PC-9 (cell line): ENCODE measurements around the gene CEACAM20. TPM values are rescaled to one million over a fixed set of nuclear protein-coding genes. Genes with fewer than 3 reads are reported as not detected.

Experiments used
- Bru-seq: library from RNA; stranded (reverse); fragments of 400-500 nt; gene quantifications from one replicate; lab custom pipeline; 2021; lab: Mats Ljungman, UMichigan
- BruChase-seq, 2 experiments: library from RNA; stranded (reverse); fragments of 400-500 nt; gene quantifications; one replicate each; lab custom pipeline; 2021; lab: Mats Ljungman, UMichigan
- BruUV-seq: library from RNA; stranded (reverse); fragments of 400-500 nt; replicated peaks from 2 replicates; lab custom pipeline; 2021; lab: Mats Ljungman, UMichigan
- CTCF ChIA-PET: fragments of 300-600 bp; sonication (Branson Sonifier 250); formaldehyde crosslinking; loops from one replicate; lab custom pipeline; 2022; ENCODE audit warnings: antibody characterized with exemption; lab: Charles Lee
- POLR2A ChIA-PET: fragments of 300-600 bp; sonication (Branson Sonifier 250); formaldehyde crosslinking; loops from one replicate; lab custom pipeline; 2022; ENCODE audit warnings: antibody characterized with exemption; ENCODE audit not compliant: unreplicated experiment; lab: Charles Lee
- DNase-seq, 2 experiments: peaks; one replicate each; pipeline versions ENCODE4 v3.0.0 to v3.0.0-alpha.2; 2015 to 2022; ENCODE audit warnings: mixed read lengths in 1 of 2
- H2AFZ ChIP-seq: fragments of 200-600 bp; sonication (generic); 2 replicates; pipeline ENCODE4 v1.8.1; 2017; ENCODE audit warnings: antibody characterized with exemption
- H3F3A ChIP-seq: fragments of 200-600 bp; sonication (generic); 2 replicates; pipeline ENCODE4 v1.8.1; 2017; ENCODE audit warnings: antibody characterized with exemption, mild to moderate bottlenecking, low read depth; ENCODE audit not compliant: insufficient read depth
- H3K27ac ChIP-seq: fragments of 200-600 bp; sonication (generic); 2 replicates; pipeline ENCODE4 v1.6.1; 2016; ENCODE audit warnings: mixed run types
- H3K27me3 ChIP-seq: fragments of 200-600 bp; sonication (generic); 2 replicates; pipeline ENCODE4 v1.6.1; 2016; ENCODE audit warnings: low read depth, mixed run types; ENCODE audit not compliant: insufficient read depth
- H3K36me3 ChIP-seq: fragments of 200-600 bp; sonication (generic); 2 replicates; pipeline ENCODE4 v1.6.1; 2016; ENCODE audit warnings: low read depth, mixed run types
- H3K4me1 ChIP-seq: fragments of 200-600 bp; sonication (generic); replicated peaks from 2 replicates; pipeline ENCODE4 v1.6.1; 2016; ENCODE audit warnings: mixed run types; ENCODE audit not compliant: insufficient read depth
- H3K4me2 ChIP-seq: fragments of 200-600 bp; sonication (generic); 2 replicates; pipeline ENCODE4 v1.6.1; 2017; ENCODE audit warnings: mixed run types
- H3K4me3 ChIP-seq: fragments of 200-600 bp; sonication (generic); 2 replicates; pipeline ENCODE4 v1.6.1; 2016; ENCODE audit warnings: mixed run types
- H3K79me2 ChIP-seq: fragments of 200-600 bp; sonication (generic); 2 replicates; pipeline ENCODE4 v1.6.1; 2017; ENCODE audit warnings: low read depth, mixed run types
- H3K9me2 ChIP-seq: fragments of 200-600 bp; sonication (generic); 2 replicates; pipeline ENCODE4 v1.8.1; 2017; ENCODE audit warnings: mild to moderate bottlenecking; ENCODE audit not compliant: insufficient read depth
- H3K9me3 ChIP-seq: fragments of 200-600 bp; sonication (generic); 2 replicates; pipeline ENCODE4 v1.8.1; 2016; ENCODE audit warnings: low read depth; ENCODE audit not compliant: insufficient read depth
- H4K20me1 ChIP-seq: fragments of 200-600 bp; sonication (generic); 2 replicates; pipeline ENCODE4 v1.8.1; 2017; ENCODE audit not compliant: insufficient read depth
- EZH2 ChIP-seq: fragments of 200-600 bp; sonication (generic); IDR thresholded peaks from 2 replicates; pipeline ENCODE4 v1.8.0; 2017; ENCODE audit warnings: antibody characterized with exemption, low read depth
- intact Hi-C: fragments of 100-400 bp; cut with micrococcal nuclease; formaldehyde crosslinking; loops from one replicate; pipeline ENCODE4 v1.10.0; 2022; ENCODE audit not compliant: unreplicated experiment
- long read RNA-seq: library from polyadenylated mRNA; stranded (forward); transcript quantifications from one replicate; pipeline ENCODE4 v2.0.0, GENCODE V29; 2022
- total RNA-seq: library from RNA; stranded (reverse); gene quantifications from 2 replicates; pipeline ENCODE4 v1.2.3, GENCODE V29; 2021
- TF ChIP-seq, protein P1 (sequence below): fragments of 200-600 bp; sonication (generic); conservative IDR thresholded peaks from 2 replicates; pipeline ENCODE4 v1.6.1; 2017; ENCODE audit warnings: mixed run types, antibody characterized with exemption, mild to moderate bottlenecking, moderate library complexity

CEACAM20 gene
- total RNA-seq (not detected in 2 replicates), Bru-seq, nascent RNA (percentile 3 among the genes with signal in this experiment), BruChase-seq, experiment 1, labeled RNA remaining after a 2-hour chase (percentile 5 among the genes with signal in this experiment), BruChase-seq, experiment 2, labeled RNA remaining after a 6-hour chase (percentile 4 among the genes with signal in this experiment)
- long read RNA-seq: 0 reads

GRCh38 chr19:44529536-44529935 lies at the start of gene CEACAM20:
Gene CEACAM20 (minus strand): TSS chr19:44529675. CDS start chr19:44529509, 166 bp downstream.
- TF ChIP-seq, protein P1, sequence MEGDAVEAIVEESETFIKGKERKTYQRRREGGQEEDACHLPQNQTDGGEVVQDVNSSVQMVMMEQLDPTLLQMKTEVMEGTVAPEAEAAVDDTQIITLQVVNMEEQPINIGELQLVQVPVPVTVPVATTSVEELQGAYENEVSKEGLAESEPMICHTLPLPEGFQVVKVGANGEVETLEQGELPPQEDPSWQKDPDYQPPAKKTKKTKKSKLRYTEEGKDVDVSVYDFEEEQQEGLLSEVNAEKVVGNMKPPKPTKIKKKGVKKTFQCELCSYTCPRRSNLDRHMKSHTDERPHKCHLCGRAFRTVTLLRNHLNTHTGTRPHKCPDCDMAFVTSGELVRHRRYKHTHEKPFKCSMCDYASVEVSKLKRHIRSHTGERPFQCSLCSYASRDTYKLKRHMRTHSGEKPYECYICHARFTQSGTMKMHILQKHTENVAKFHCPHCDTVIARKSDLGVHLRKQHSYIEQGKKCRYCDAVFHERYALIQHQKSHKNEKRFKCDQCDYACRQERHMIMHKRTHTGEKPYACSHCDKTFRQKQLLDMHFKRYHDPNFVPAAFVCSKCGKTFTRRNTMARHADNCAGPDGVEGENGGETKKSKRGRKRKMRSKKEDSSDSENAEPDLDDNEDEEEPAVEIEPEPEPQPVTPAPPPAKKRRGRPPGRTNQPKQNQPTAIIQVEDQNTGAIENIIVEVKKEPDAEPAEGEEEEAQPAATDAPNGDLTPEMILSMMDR: no peak
- no peak for TF ChIP-seq EZH2
- H3F3A ChIP-seq: no peaks in the 10 kb centered on the region
- ChIA-PET POLR2A (no interaction called here), CTCF (interaction anchor here (0.9 kb wide), 1 partner anchor 10 kb away, joined by 4 read pairs; no protein-coding TSS in a partner anchor)
- no peak within 1 kb of the TSS for H3K4me3 ChIP-seq
- H3K27ac ChIP-seq: no peak within 1 kb of the TSS
- no peaks in the 10 kb centered on the region for H3K9me3 ChIP-seq
- no peak within 1 kb of the TSS for H2AFZ ChIP-seq
- no peak for DNase-seq
- intact Hi-C loops: no loop called here
- no peaks in the 10 kb centered on the region for H3K9me2 ChIP-seq
- no peaks in the 10 kb centered on the region for H3K4me1 ChIP-seq
- no peak within 1 kb of the TSS for H3K4me2 ChIP-seq
- BruUV-seq: no TSS peak
- H3K27me3 ChIP-seq: peaks cover 46% of the 10 kb centered on the region
- no peaks in the 10 kb centered on the region for H3K79me2 ChIP-seq
- H4K20me1 ChIP-seq: no peaks in the 10 kb centered on the region
- H3K36me3 ChIP-seq: no peaks in the 10 kb centered on the region

DNA sequence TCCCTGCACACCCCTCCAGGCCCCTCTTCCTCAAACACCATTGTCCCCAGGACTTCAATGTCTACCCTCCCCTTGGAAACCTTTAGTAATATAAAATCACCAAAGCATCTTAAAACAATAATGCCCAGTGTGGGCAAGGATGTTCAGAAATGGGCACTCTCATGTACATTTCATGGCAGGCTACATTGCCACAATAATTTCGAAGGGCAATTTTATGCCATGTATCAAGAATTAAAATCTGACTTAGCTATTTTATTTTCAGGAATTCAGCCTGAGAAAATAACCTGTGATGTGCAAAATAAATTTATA lies 48.0 kb upstream of the CEACAM20 start:
- Histone ChIP-seq H4K20me1 (no peaks in the 10 kb centered on the region), H3K79me2 (no peaks in the 10 kb centered on the region), H3K9me3 (no peaks in the 10 kb centered on the region), H3K9me2 (no peaks in the 10 kb centered on the region), H3F3A (peaks cover 57% of the 10 kb centered on the region), H3K4me1 (peaks cover 51% of the 10 kb centered on the region), H3K4me3 (no peak overlapping the region), H3K4me2 (no peak overlapping the region), H3K27me3 (no peaks in the 10 kb centered on the region), H3K27ac (peak overlapping the region; percentile 97), H2AFZ (no peak overlapping the region), H3K36me3 (no peaks in the 10 kb centered on the region)
- POLR2A ChIA-PET: no interaction called here
- no TSS peak for BruUV-seq
- DNase-seq: no peak
- TF ChIP-seq, protein P1: no peak
- no peak for TF ChIP-seq EZH2
- intact Hi-C loops: loop anchor here (1.0 to 10.0 kb wide), 3 partner anchors 77 to 377 kb away; partner anchors contain the start of gene CLPTM1
- CTCF ChIA-PET: interaction anchor here (0.5 to 1.6 kb wide), 8 partner anchors 9 to 436 kb away, joined by 3 to 11 read pairs (median 4); partner anchors contain the start of gene NECTIN2

GRCh38 chr19:44576843-44577565 lies 47.5 kb upstream of the CEACAM20 start:
- Histone ChIP-seq H3K36me3 (no peaks in the 10 kb centered on the region), H3K4me1 (peaks cover 56% of the 10 kb centered on the region), H3K9me2 (no peaks in the 10 kb centered on the region), H3F3A (peaks cover 62% of the 10 kb centered on the region), H3K4me3 (no peak overlapping the region), H3K27me3 (no peaks in the 10 kb centered on the region), H4K20me1 (no peaks in the 10 kb centered on the region), H3K4me2 (peak overlapping the region; percentile 61), H3K79me2 (no peaks in the 10 kb centered on the region), H2AFZ (no peak overlapping the region), H3K9me3 (no peaks in the 10 kb centered on the region), H3K27ac (peak overlapping the region; percentile 97)
- intact Hi-C loops: loop anchor here (1.0 to 10.0 kb wide), 3 partner anchors 77 to 378 kb away; partner anchors contain the start of gene CLPTM1
- ChIA-PET POLR2A (interaction anchor here (0.7 to 1.0 kb wide), 3 partner anchors 13 to 574 kb away, joined by 4 to 8 read pairs (median 5); no protein-coding TSS in a partner anchor), CTCF (interaction anchor here (0.5 to 1.6 kb wide), 16 partner anchors 10 to 437 kb away, joined by 3 to 16 read pairs (median 4); partner anchors contain the start of genes NECTIN2 and PVR)
- DNase-seq: peak; percentile 58 to 69
- no peak for TF ChIP-seq EZH2
- TF ChIP-seq, protein P1: peak; percentile 80
- BruUV-seq: no TSS peak
